GM12874 (cell line): Measurements from ENCODE around the gene GAGE12F.
"Not testable (repeated sequence)": the region's sequence is repeated elsewhere in the genome, so short reads cannot be mapped to it uniquely, and the experiment has no call there.

Source experiments
- CTCF ChIP-seq: IDR thresholded peaks from 2 replicates; pipeline ENCODE4 v1.5.1; 2011; ENCODE audit warnings: low read depth, mild to moderate bottlenecking, control low read depth, low read length, moderate library complexity; ENCODE audit not compliant: insufficient read depth

Gene GAGE12F

GRCh38 chrX:49560542-49560941, at the start of gene GAGE12F:
Gene GAGE12F (plus strand): TSS chrX:49560842. CDS start chrX:49561997, 1,155 bp downstream.
- not testable (repeated sequence) for TF ChIP-seq CTCF

GRCh38 chrX:49531877-49532276, 28.8 kb upstream of the GAGE12F start, which contains the start of gene GAGE12C:
Gene GAGE12C (plus strand): TSS chrX:49532177. CDS start chrX:49533332, 1,155 bp downstream.
- not testable (repeated sequence) for TF ChIP-seq CTCF

GRCh38 chrX:49541433-49541832, 19.2 kb upstream of the GAGE12F start, which contains the start of gene GAGE12D:
Gene GAGE12D (plus strand): TSS chrX:49541733. CDS start chrX:49542888, 1,155 bp downstream.
- not testable (repeated sequence) for TF ChIP-seq CTCF

GRCh38 chrX:49550989-49551388, 9.7 kb upstream of the GAGE12F start, which contains the start of gene GAGE12E:
Gene GAGE12E (plus strand): TSS chrX:49551289. CDS start chrX:49552444, 1,155 bp downstream.
- not testable (repeated sequence) for TF ChIP-seq CTCF

- TF ChIP-seq CTCF: not testable (repeated sequence)
These were observed 9.5 kb downstream of the GAGE12F start, which contains the start of gene GAGE12G for GRCh38 chrX:49570100-49570499. Gene GAGE12G (plus strand): TSS chrX:49570400. CDS start chrX:49571555, 1,155 bp downstream.

- not testable (repeated sequence) for TF ChIP-seq CTCF
These were observed 19.0 kb downstream of the GAGE12F start, which contains the start of gene GAGE12H for GRCh38 chrX:49579649-49580048. Gene GAGE12H (plus strand): TSS chrX:49579949. CDS start chrX:49581104, 1,155 bp downstream.

GRCh38 chrX:49589196-49589595, 28.6 kb downstream of the GAGE12F start, which contains the start of gene GAGE2A:
Gene GAGE2A (plus strand): TSS chrX:49589496. CDS start chrX:49590651, 1,155 bp downstream.
- TF ChIP-seq CTCF: not testable (repeated sequence)
